Stimulated activated naive B cell treated with anti-CD40 and anti-IgM and Interleukin-4, amounts not matched to agents 10 μg/mL and 1 μg/mL and 100 μg/mL, for 72 hours (primary cell): ENCODE data around the gene FOXE1.

Experiments
- ATAC-seq, 2 donors: fragments of 150-1000 bp; cut with Tn5 transposase; replicated peaks; 2 replicates each; pipeline ENCODE4 v1.10.0; 2021; ENCODE audit warnings: moderate library complexity in 1 of 2
- DNase-seq: peaks from one replicate; pipeline ENCODE4 v3.0.0; 2021
- H3K27ac Mint-ChIP-seq: one replicate; pipeline ENCODE4 v1.8.0; 2022; ENCODE audit warnings: mild to moderate bottlenecking, mixed read lengths
- H3K27me3 Mint-ChIP-seq, 2 donors: one replicate each; pipeline ENCODE4 v1.8.0; 2022; ENCODE audit warnings: mixed read lengths in 2 of 2
- H3K36me3 Mint-ChIP-seq, 2 donors: one replicate each; pipeline ENCODE4 v1.8.0; 2022; ENCODE audit warnings: mixed read lengths in 2 of 2, mild to moderate bottlenecking in 1 of 2
- H3K4me1 Mint-ChIP-seq, 2 donors: one replicate each; pipeline ENCODE4 v1.8.0; 2022; ENCODE audit warnings: mixed read lengths in 2 of 2, mild to moderate bottlenecking in 1 of 2
- H3K4me3 Mint-ChIP-seq, 2 donors: one replicate each; pipeline ENCODE4 v1.8.0; 2022; ENCODE audit warnings: mild to moderate bottlenecking in 2 of 2, mixed read lengths in 2 of 2, moderate library complexity in 1 of 2
- H3K9me3 Mint-ChIP-seq, 2 donors: one replicate each; pipeline ENCODE4 v1.8.0; 2022; ENCODE audit warnings: mixed read lengths in 2 of 2, mild to moderate bottlenecking in 1 of 2

The FOXE1 gene

GRCh38 chr9:97895211-97895610 is 42.2 kb downstream of the FOXE1 start:
- peaks cover 8 to 10% of the 10 kb centered on the region in 2 donors for H3K9me3 Mint-ChIP-seq
- DNase-seq = no peak
- no peaks in the 10 kb centered on the region for H3K27me3 Mint-ChIP-seq
- H3K4me3 Mint-ChIP-seq = no peak overlapping the region
- peaks cover 24 to 42% of the 10 kb centered on the region in 2 donors for H3K36me3 Mint-ChIP-seq
- no peak overlapping the region for H3K27ac Mint-ChIP-seq
- ATAC-seq = no peak
- no peaks in the 10 kb centered on the region for H3K4me1 Mint-ChIP-seq

GRCh38 chr9:97895695-97896332 is 42.8 kb downstream of the FOXE1 start:
- H3K4me1 Mint-ChIP-seq = no peaks in the 10 kb centered on the region
- ATAC-seq (no peak), DNase-seq (no peak)

DNA sequence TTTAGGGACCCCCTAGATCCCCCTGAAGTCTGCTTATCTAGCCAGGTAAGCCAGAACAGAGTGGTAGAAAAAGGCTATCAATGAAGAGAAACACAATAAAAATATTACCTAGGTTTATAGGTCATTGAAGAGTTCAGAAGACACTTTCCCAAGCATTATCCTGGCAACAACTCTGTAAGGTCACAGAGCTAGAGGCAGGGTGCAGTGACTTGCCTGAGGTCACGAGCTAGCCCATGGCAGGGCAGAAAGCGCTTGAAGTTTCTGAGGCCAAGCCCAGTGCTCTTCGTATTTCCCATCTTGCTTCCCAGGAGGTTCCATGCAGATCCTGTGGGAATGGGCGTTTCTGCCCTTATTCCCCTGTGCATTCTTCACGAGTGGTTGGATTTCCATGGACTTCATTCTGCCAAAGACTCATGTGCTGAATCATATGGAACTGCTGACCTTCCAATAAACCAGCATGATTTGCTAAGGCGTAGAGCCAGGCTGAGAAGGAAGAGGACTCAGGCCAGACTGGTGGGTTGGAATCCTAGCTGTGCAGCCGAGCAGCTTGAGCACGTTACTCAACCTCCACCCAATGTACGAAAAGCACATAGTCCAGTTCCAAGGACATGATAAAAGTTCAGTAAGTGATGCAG is 47.2 kb downstream of the FOXE1 start:
- Mint-ChIP-seq H3K9me3 (no peaks in the 10 kb centered on the region), H3K27ac (no peak overlapping the region), H3K4me3 (no peak overlapping the region), H3K4me1 (peaks cover 3 to 14% of the 10 kb centered on the region in 2 donors), H3K27me3 (no peaks in the 10 kb centered on the region), H3K36me3 (peaks cover 13 to 38% of the 10 kb centered on the region in 2 donors)
- ATAC-seq (no peak), DNase-seq (no peak)

More at GRCh38 chr9:97895695-97896332, 42.8 kb downstream of the FOXE1 start:
- H3K4me3 Mint-ChIP-seq = no peak overlapping the region
- H3K9me3 Mint-ChIP-seq = peaks cover 8 to 10% of the 10 kb centered on the region in 2 donors
- H3K36me3 Mint-ChIP-seq = peaks cover 24 to 44% of the 10 kb centered on the region in 2 donors
- no peaks in the 10 kb centered on the region for H3K27me3 Mint-ChIP-seq
- H3K27ac Mint-ChIP-seq = no peak overlapping the region

- Mint-ChIP-seq H3K4me3 (no peak overlapping the region), H3K9me3 (no peaks in the 10 kb centered on the region), H3K36me3 (peaks cover 8 to 31% of the 10 kb centered on the region in 2 donors), H3K4me1 (peaks cover 4 to 18% of the 10 kb centered on the region in 2 donors), H3K27ac (no peak overlapping the region), H3K27me3 (no peaks in the 10 kb centered on the region)
- ATAC-seq = no peak
- no peak for DNase-seq
Observed at GRCh38 chr9:97900738-97901565, 47.9 kb downstream of the FOXE1 start.

DNA sequence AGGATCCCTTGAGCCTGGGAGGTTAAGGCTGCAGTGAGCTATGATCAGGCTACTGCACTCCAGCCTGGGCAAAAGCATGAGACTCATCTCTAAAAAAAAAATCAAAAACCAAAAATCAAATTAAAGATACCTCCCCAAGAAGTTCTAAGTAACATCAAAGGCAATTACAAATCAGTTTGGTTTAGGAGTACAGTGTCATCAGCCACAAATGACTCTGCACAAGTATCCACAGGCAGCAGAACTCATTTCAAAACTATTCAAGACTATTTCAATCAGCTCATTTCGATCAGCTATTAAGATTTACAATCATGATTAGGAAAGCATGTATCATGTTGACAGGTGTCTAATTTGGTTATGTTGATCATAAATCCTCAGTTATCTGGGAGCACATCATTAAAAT is 50.2 kb downstream of the FOXE1 start:
- DNase-seq (no peak), ATAC-seq (no peak)
- Mint-ChIP-seq H3K4me3 (no peak overlapping the region), H3K27ac (no peak overlapping the region), H3K36me3 (peaks cover 9 to 35% of the 10 kb centered on the region in 2 donors), H3K9me3 (no peaks in the 10 kb centered on the region), H3K27me3 (no peaks in the 10 kb centered on the region), H3K4me1 (peaks cover 16 to 32% of the 10 kb centered on the region in 2 donors)

DNA sequence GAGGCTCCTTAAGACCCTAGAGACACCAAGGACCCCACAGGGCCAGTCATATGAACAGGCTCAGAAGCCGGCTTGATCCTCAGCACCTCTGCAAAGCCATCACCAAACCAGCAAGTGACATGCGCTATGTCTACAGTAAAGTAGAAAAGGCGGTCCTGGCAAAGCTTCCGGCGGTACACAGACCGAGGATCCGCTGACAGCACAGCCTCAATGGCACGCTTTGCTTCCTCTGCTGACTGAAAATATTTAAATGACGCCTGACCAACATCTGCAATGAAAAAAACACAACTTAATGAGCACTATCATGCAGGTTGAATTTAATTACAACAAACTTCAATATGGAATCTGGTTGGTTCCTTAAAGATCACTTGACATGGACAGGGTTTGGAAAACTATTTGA is 51.7 kb downstream of the FOXE1 start:
- Mint-ChIP-seq H3K36me3 (peaks cover 10 to 38% of the 10 kb centered on the region in 2 donors), H3K27me3 (no peaks in the 10 kb centered on the region), H3K9me3 (no peaks in the 10 kb centered on the region), H3K27ac (no peak overlapping the region), H3K4me1 (peaks cover 18 to 39% of the 10 kb centered on the region in 2 donors), H3K4me3 (no peak overlapping the region)
- no peak for DNase-seq
- ATAC-seq = no peak

GRCh38 chr9:97905228-97905627 is 52.2 kb downstream of the FOXE1 start:
- peaks cover 18 to 44% of the 10 kb centered on the region in 2 donors for H3K4me1 Mint-ChIP-seq
- no peak overlapping the region for H3K27ac Mint-ChIP-seq
- H3K27me3 Mint-ChIP-seq = no peaks in the 10 kb centered on the region
- no peak overlapping the region for H3K4me3 Mint-ChIP-seq
- peaks cover 12 to 40% of the 10 kb centered on the region in 2 donors for H3K36me3 Mint-ChIP-seq
- H3K9me3 Mint-ChIP-seq = no peaks in the 10 kb centered on the region
- no peak for ATAC-seq
- no peak for DNase-seq
